HG02678 (cell line): Measurements from ENCODE around the gene FHL3.
"Not testable (repeated sequence)": the region's sequence is repeated elsewhere in the genome, so short reads cannot be mapped to it uniquely, and the experiment has no call there.

Experiments
- ATAC-seq: cut with Tn5 transposase; IDR thresholded peaks from one replicate; pipeline ENCODE4 v1.9.1; 2021; ENCODE audit warnings: mild to moderate bottlenecking, moderate library complexity; ENCODE audit not compliant: unreplicated experiment

Gene FHL3

GRCh38 chr1:37995751-37996345, 9.5 kb downstream of the FHL3 start:
- peak; percentile 62 for ATAC-seq

GRCh38 chr1:37994886-37995566, 10.3 kb downstream of the FHL3 start:
- no peak for ATAC-seq

DNA sequence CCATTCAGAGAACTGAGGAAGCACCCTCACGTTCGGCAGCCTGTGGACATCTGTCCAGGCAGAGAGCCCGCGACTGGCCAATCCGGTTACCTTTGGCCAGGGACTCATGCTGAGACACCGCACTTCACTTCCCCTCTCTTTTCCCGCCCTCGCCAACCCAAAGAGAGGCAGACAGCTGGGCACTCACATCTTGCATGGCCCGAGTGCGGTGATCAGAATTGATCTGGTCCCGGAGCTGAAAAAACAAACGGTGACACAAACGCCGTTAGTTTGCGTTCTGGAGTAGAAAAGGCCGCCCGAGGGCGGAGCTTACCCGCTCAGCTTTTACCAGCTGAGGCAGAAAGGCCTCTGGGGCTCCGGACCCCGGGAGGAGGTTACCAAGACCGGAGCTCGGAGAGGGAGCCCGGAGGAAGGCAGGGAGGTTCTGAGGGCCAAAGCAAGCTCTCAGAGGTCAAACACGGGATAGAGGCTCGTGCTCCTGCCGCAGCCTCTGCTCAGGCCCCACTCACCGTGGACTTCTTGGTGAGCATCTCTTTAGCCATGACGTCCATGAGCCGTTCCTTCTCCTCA, 15.9 kb downstream of the FHL3 start:
- ATAC-seq = peak; percentile 28

DNA sequence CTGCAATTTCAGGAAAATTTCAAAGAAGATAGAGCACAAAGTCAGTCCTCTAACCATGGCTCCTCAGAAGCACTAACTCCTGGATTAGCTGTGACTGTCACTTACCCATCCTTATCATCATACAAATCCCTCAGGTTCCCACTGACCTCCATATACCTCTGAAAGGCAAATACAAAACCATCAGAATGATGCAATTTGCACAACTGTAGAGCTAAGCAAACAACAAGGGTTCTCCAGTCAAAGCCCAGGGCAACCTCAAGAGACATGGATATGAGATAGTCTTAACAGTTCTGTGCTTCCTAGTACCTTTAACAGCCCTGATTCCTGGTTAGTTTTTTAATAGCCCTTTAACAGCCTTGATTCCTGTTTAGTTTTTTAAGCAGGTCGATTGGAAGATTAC, 17.6 kb downstream of the FHL3 start:
- ATAC-seq = no peak

- ATAC-seq = no peak
Observed at GRCh38 chr1:37983546-37983945, 21.8 kb downstream of the FHL3 start.

GRCh38 chr1:37978541-37978940, 26.8 kb downstream of the FHL3 start:
- no peak for ATAC-seq

- not testable (repeated sequence) for ATAC-seq
Observed at GRCh38 chr1:37975083-37975482, 30.2 kb downstream of the FHL3 start.

DNA sequence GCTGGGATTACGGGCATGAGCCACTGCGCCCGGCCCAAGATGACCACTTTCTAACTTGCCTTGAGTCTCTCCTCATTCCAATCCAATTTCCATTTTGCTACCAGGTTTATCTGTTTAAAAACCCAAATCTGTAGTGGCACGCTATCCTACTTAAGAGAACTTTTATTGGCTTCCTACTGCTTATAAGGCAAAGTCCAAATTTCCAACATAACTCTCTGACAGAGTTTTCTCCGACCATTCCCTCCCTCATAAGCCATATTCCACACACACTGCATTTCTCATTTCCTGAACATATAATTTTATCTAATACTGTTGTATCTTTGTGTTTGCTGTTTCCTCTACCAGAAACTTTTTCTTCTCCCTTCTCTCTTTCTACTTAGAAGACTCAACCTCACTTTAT, 30.7 kb downstream of the FHL3 start:
- no peak for ATAC-seq

DNA sequence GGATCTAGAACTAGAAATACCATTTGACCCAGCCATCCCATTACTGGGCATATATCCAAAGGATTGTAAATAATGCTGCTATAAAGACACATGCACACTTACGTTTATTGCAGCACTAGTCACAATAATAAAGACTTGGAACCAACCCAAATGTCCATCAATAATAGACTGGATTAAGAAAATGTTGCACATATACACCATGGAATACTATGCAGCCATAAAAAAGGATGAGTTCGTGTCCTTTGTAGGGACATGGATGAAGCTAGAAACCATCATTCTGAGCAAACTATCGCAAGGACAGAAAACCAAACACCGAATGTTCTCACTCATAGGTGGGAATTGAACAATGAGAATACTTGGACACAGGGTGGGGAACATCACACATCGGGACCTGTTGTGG, 31.6 kb downstream of the FHL3 start:
- not testable (repeated sequence) for ATAC-seq

- no peak for ATAC-seq
Observed at GRCh38 chr1:37965301-37965700, 40.0 kb downstream of the FHL3 start.

DNA sequence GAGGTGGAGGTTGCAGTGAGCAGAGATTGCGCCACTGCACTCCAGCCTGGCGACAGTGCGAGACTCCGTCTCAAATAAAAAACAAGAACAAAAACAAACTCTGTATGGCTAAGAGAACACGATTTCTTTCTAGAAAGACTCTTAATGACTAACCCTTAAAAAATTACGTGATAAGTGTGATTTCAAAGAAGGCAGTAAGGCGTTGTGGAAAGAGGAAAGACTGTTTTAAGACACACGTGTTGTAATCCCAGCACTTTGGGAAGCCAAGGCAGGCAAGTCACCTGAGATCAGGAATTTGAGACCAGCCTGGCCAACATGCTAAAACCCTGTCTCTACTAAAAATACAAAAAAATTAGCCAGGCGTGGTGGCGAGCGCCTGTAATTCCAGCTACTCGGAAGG, 41.2 kb downstream of the FHL3 start:
- ATAC-seq = not testable (repeated sequence)

DNA sequence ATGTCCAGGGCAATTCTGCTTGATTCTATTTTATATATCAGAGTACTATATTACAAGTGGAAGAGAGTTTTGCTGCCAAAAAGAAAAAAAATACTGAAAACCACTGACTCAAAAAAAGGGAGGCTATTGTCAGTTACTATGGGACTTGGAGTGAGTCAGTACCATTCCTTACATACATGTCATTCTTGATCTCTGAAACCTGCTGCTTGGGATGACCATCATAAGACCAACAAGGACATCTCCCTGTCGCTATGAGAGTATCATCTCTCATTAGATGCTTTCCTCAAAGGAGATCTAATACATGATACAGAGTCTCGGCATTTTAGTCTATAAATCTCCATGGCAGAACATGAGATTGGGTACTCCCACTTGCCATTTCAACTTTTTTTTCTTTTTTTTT, 46.6 kb downstream of the FHL3 start:
- no peak for ATAC-seq

DNA sequence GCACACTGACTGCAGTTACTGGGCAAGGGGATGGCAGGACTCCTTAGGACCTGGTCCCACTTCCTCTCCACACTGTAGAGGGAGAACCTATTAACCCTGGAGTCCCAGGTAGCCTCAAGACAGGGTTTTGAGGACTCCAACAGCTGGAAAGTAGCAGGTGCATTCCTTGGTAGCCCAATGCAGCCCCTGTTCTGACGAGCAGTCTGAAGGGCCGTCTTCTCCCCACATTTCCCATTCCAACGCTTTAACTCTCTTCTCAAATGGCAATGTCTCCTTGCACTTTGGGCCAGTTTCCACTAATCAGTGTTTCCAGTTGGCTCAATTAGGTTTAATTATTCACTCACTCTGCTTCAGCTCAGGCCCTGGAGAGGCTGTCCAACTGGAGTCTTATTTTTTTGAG, 49.6 kb downstream of the FHL3 start:
- ATAC-seq = no peak

DNA sequence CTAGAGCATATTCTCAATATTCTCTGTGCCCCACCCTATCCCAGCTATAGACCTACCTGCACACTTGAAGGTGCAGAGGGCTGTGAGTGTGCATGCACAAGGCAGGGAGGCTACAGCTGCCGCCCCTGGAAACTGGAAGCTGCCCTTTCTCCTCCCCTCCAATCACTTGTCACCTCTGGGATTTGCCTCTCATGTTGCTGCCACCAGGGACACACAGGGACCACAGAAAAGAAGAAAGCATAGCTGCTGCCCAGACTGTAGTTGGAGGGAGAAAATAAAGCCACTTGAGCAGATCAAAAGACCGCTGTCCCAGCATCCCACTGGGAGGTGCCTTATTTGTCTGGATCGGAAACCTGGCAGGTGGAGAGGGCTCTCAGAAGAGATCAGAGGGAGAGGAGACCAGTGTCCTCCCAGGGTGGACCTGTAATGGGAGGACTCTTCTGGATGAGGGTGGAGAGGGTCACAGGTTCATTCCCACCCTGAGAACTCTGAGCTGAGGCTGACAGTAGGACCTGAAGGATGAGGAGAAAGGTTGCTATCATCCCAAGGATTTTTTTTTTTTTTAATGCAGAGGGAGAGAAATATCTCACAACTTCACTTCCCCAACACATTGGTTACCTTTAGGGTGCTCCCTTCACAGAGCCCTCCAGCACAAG, 50.9 kb downstream of the FHL3 start:
- ATAC-seq = no peak

- no peak for ATAC-seq
Observed at GRCh38 chr1:37952738-37953137, 52.6 kb downstream of the FHL3 start.

DNA sequence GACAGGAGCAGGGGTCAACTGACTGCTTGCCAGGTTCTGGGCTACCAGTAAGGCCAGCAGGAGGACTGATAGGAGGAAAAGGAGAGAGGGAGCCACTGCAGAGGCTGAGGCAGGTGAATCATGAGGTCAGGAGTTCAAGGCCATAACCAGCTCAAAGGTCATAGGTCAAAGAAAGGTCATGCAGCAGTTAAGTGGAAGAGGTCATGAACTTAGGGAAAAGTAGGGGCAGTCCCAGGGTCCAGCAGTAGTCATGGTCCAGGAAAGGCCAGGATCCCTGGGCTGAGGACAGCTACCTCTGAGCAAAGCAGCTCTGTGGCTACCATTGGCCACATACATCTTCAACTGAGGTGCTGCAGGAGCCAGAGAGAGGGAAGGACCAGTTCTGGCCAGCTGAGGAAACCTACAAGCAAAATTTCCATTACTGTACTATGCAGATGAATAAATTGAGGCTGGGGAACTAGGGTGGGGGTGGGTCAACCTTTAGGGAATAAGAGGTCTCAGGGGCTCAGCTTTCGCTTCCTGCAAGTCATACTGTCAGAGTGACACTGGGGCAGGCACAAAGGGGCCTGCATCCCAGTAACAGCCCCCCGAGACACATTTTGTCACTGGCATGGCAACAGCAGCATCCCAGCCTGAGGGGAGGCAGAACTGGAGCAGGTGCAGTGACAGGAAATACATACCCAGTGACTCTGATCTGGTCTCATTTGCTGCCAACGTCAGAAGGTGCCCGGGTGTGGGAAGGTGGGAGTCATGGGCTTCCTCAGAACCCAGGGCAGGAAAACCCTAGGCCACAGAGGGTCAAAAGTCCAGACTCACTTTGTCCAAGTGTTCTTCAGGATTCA, 53.3 kb downstream of the FHL3 start:
- ATAC-seq = no peak

DNA sequence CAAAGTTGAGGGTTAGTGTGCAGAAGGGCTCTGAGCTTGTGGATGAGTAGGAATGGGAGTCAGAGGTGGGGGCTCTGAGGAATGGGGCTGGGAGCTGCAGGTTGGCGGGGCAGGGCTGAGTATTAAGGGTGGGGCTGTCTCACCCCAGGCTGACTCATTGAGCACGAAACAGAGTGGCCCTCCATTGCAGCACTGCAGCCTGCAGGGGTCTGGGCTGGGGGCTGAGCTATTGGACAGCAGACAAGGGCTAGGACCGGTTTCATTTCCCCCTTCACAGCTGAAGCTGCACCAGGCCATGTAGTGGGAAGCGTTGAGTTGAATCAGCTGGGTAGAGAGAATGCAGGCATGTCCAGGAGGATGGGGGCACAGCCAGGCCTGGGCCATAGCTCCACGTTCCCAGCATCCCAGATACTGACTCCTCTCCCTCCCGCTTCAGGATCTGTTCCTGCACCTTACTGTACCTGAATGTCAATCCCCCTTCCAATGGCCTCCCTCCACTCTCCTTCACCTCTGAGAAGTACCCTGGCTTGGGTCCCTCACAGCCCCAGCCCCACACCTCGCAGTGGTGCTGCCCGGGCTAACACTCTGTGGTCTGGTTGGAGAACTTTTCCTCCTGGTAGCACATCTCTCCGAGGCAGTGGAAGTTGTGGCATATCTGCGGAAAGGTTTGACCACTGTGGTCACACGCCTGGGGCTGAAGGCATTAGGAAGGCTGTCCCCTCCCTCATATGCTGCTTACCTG, 54.1 kb downstream of the FHL3 start:
- ATAC-seq = no peak

DNA sequence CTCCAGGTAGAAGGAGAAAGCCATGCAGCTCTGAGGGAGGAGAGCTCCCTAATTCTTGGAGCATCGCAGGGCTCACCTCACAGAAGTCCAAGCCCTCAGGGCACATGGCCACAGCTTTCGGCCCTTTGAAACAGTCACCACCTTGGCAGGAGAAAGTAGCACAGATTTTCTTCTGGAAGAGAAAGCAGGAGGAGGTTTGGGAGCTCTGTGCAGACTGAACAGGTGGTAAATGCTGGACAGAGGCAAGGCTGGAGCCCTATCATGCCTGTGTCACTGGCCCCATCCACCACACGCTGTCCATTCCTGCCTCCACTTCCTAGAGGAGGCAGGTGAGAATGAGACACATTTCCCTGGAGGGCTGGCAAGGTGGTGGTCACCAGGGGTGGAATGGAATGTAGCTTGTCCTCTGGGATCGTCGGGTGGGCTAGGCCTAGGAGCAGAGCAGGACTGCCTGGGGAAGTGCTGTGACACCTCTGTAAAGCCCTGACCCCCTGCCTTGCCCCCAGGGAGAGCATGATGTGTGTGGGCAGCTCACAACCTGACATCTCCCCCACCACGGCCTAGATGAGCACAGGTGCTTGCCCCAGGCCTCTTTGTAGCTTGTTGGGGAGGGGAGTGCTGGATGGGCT, 55.7 kb downstream of the FHL3 start:
- no peak for ATAC-seq

- ATAC-seq = no peak
Observed at GRCh38 chr1:37948841-37949240, 56.5 kb downstream of the FHL3 start.

GRCh38 chr1:37948166-37948565, 57.1 kb downstream of the FHL3 start:
- ATAC-seq = no peak
